ENCODE measurements around the gene CD300C.
"Not testable (repeated sequence)": the region's sequence is repeated elsewhere in the genome, so short reads cannot be mapped to it uniquely, and the experiment has no call there.

CD300C gene

GRCh38 chr17:74512036-74512435, 33.9 kb downstream of the CD300C start:
- DNase-seq = no peak

GRCh38 chr17:74508156-74508555, 37.8 kb downstream of the CD300C start:
- no peak for DNase-seq

GRCh38 chr17:74503949-74504348, 42.0 kb downstream of the CD300C start:
- not testable (repeated sequence) for DNase-seq

GRCh38 chr17:74502861-74503260, 43.1 kb downstream of the CD300C start:
- DNase-seq = no peak

- DNase-seq = no peak
Observed at GRCh38 chr17:74499992-74500391, 45.9 kb downstream of the CD300C start.

GRCh38 chr17:74497471-74497870, 48.4 kb downstream of the CD300C start:
- DNase-seq = no peak

GRCh38 chr17:74493331-74493833, 52.5 kb downstream of the CD300C start:
- DNase-seq = peak; percentile 29 to 65 (median 56)

- no peak for DNase-seq
Observed at GRCh38 chr17:74491626-74492025, 54.3 kb downstream of the CD300C start.

Measured in T-helper 1 cell (primary cell).